ENCODE data around the gene HSPB9.

Gene HSPB9

GRCh38 chr17:42166196-42166763 lies 43.7 kb downstream of the HSPB9 start:
- intact Hi-C loops (cut with DNase I) = no loop called here
- no peak for DNase-seq

DNA sequence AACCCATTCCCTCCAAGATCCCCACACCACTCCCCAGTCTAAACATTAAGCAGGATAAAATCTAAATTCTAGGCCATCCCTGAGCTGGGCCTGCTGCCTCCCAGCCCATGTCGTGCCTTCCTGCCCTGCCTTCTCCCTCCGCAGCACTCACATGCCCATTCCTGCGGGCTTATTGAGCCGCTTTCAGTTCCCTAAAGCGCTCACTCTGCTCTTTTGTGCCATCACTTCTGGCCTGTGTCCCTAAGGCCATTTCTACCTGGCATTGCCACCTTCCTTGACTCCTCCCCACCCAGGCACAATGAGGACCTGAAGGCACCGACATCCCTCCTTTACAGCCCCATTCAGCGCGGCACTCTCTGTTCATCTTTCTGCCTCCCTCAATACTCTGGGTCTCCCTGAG lies 45.2 kb downstream of the HSPB9 start:
- intact Hi-C loops (cut with DNase I) = no loop called here

GRCh38 chr17:42169351-42169750 lies 46.7 kb downstream of the HSPB9 start:
- intact Hi-C loops (cut with DNase I) = no loop called here
- no peak for DNase-seq

More for the DNA sequence above, 45.2 kb downstream of the HSPB9 start:
- no peak for DNase-seq

DNA sequence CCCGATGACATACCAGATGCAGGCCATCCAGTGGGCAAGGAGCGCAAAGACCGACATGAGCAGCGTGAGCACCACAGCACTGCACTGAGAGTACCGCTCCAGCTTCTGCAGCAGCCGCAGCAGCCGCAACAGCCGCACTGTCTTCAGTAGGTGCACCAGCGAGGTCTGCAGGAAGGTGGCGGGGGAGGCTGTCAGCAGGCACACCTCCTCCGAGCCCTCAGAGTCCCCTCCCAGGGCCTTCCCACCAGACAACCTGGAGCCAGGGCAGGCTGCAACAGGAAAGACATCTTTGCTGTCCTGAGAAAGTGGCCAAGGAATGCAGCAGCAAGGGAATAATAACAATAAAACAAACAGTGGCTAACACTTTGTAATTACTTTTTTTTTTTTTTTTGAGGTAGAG lies 49.2 kb downstream of the HSPB9 start:
- intact Hi-C loops (cut with DNase I) = no loop called here
- peak in 41 of 42 donors; percentile 42 to 94 (median 78) for DNase-seq
